DMS53 treated with DMSO at 0.1 percent for 48 hours (cell line): ENCODE results near the gene MARCO.
"Not testable (repeated sequence)": the region's sequence is repeated elsewhere in the genome, so short reads cannot be mapped to it uniquely, and the experiment has no call there.

ENCODE experiments used
- DNase-seq: peaks from one replicate; lab custom pipeline; 2025; ENCODE audit not compliant: unreplicated experiment; lab: John Stamatoyannopoulos, UW

Gene MARCO

DNA sequence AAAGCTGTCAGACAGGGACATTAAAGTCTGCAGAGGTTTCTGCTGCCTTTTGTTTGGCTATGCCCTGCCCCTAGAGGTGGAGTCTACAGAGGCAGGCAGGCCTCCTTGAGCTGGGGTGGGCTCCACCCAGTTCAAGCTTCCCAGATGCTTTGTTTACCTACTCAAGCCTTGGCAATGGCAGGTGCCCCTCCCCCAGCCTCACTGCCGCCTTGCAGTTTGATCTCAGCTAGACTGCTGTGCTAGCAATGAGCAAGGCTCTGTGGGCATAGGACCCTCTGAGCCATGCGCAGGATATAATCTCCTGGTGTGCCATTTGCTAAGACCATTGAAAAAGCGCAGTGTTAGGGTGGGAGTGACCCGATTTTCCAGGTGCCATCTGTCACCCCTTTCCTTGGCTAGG is 61.9 kb downstream of the MARCO start:
- not testable (repeated sequence) for DNase-seq

DNA sequence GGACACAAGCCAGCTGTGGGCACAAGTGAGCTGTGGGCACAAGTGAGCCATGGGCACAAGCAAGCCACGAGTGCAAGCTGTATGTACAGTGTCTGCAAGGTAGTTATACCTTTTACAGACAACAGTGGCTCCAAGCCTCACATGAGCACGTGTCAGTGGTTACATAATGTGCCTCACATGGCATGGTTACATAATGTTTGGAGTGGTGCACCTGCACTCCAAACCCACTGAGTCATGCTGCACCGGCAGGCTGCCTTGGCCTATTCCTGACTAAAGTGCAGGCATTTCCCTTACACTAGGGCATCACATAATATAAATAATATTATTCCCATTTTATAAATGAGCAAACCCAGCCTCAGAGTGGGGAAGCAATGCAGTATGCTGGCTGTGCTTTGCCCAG is 62.6 kb downstream of the MARCO start:
- DNase-seq = no peak

DNA sequence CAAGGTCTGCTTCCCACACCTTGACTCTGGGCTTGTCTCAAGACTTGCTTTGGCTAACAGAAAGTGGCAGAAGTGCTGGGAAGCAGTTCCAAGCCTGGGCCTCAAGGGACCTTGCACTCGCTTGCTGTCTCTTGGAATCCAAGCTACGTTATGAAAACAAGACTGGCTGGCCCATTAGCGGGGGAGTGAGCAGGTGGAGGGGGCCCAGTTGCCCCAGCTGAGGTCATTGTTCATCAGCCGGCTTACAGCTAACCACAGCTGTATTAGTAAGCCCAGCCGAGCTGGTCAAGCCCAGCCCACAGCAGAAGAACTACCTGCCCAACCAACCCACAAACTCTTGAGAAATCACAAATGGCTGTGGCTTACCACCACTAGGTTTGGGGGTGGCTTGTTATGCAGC is 63.1 kb downstream of the MARCO start:
- no peak for DNase-seq

DNA sequence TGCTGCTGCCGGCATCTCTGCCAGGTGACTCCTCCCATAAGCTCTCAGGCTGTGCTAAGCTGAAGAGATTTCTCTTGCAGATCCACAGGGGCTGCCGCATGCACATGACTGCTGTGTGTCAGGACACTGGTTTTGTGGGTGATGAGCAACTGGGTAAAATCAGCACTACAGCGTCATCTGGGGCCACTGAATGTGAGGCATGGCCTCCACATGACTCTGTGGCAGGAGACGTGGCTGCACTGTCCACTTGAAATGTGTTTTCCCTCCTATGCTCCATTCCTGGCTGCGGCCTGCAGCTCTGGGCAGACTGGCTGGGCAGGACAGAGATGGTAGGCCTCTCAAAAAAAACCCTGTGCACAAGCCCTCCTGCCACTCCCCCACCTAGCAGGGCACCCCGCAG is 63.6 kb downstream of the MARCO start:
- no peak for DNase-seq

DNA sequence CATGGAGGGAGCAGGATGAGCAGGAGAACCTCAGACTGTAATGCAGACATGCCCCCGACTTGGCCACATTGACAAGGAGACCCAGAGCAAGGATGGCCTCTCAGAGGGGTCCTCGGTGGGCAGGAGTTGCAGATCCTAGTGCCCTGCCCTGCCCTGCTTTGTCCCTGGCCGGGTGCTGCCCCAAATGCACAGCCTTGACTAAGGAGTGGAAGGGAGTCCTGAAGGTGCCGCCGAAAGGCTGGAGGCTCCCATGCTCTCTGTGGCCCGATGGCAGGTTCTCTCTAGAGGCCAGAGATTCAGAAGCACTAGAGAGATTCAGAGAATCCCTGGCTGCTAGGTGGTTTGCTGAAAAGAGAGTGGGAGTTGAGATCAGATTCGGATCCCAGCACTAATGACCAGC is 64.4 kb downstream of the MARCO start:
- no peak for DNase-seq

DNA sequence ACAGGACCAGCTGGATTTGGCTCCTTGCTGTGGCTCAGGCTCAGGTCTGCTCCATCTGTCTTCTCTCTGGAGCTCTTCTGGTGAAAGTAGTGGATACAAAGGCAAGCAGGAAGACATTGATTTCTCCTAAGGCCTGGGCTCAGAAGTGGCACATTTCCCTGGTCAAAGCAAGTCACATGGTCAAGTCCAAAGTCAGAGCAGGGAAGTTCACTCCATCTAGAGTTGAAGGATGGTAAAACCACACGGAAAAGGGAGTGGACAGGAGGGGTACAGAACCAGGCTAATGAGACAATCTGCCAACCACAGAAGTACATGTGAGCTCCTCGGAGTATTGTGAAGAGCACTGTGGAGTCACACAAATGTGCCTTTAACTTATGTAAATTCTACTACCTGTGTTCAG is 66.1 kb downstream of the MARCO start:
- no peak for DNase-seq

DNA sequence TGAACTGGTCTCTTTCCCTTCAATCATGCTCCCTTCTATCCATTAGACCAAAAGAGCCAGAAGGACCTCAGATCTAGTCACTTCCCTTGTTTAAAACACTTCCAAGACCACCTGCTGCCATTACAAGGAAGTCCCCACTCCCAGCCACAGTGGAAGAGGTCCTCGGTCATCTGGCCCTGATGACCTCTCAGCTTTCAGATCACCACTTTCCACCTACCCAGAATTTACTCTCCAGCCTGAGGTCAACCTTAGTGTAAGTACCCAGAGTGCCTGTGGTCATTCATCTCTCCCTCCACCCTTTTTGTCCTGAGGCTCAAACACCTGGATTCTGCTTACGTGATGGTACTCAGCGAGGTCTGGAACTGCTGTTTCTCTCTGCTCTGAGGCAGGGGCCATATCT is 67.1 kb downstream of the MARCO start:
- DNase-seq = no peak

DNA sequence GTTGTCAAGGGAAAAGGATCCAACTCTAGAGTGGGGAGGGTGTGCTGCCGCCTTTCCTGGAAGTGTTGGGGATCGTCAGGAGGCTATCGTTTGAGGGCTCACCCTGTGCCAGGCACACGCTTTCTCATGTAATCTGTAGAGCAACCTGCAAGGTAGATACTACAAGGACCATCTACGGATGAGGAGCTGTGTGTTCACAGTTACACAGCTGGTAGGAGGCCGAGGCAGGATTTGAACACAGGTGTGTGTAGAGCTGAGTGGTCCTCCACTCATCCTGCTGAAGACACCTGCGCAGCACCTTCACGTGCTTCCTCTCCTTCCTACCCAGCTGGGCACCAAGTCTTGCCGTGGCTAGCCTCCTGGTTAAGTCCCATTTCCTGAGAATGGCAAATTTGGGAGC is 68.3 kb downstream of the MARCO start:
- DNase-seq = no peak

DNA sequence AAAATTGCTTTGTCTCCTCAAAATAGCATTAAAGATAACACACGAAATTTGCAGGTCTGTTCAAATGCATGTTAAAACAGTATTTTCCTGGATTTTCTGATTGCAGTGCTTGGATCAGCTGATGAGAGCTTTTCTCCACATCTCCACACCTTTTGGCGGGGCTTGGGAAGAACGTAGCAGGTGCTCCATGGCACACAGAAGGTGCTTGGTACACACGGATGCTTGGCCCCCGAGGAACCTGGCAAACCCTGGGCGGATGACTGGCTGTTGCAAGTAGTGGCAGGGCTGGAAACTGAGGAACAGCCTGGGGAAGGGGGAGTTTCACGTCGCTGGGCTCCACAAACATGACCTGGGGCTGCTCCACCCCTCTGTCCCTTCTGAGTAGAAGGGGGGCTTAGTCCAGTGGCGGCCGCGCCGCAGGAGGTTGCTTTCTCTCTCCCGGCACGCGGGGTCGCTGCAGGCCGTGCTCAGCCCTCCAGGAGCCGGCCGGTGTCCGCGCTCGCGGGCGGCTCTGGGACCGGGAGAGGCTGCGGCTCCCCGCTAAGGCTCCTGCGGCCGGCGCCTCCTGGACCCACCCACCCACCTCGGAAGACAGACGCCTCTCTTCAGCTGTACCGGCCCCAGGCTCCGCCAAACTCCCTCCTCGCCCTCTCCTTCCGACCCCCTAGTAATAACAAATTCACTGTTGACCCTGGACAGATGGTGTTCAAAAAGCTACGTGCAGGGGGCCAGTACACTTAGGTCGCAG is 69.3 kb downstream of the MARCO start:
- no peak for DNase-seq

DNA sequence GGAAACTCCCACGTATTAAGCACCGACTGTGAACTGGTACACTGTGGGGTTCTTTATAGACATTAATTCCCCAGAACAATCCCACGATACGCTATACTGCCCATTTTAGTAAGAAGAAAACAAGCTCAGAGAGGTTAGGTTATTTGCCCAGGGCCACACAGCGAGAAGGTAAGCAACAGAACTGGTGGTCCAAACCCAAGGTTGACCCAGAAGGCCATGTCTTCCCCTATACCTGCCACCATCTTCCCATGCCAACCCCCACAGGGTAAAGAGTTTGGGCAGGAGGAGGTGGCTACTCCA is 69.9 kb downstream of the MARCO start:
- DNase-seq = no peak

DNA sequence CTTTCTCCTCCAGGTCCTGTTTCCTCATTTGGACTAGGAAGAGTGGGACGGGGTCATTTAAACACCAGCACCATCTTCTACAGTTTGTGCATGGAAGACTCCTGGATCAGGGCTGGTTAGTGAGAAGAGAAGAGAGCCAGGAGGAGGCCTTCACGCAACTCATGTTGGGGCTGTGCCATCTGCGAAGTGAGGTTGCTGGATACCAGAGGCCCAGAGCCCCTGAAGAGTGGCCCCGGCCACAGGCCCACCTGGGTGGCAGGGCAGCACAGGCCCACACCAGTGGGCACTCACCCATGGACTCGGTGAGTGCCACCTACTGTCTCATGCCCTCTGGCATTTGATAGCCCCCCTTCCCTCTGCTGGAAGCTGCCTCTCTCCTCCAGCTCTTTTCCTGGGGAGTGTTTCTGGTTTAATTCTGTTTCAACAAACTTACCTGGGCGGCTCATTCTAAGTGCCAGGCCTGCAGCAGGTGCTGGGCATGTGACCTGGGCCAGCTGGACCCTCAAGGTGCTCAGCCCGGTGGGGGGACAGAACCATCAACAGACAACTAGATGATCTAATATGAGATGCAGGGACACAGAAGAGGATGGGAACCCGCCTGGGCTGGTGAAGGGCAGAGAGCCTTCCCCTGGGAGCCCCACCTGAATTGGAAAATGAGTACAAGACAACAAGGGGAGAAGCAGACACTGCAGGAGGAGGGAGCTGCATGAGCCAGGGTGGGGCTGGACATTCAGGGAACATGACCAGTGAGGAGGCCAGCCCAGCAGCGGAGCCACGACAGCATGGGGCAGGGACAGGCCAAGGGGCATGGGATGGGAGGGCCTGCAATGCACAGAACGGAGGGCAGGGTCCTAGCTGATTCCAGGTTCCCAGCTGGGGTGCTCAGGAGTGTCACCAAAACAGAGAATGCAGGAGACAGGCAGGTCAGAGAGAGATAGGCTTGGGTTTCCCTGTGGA is 70.6 kb downstream of the MARCO start:
- no peak for DNase-seq

DNA sequence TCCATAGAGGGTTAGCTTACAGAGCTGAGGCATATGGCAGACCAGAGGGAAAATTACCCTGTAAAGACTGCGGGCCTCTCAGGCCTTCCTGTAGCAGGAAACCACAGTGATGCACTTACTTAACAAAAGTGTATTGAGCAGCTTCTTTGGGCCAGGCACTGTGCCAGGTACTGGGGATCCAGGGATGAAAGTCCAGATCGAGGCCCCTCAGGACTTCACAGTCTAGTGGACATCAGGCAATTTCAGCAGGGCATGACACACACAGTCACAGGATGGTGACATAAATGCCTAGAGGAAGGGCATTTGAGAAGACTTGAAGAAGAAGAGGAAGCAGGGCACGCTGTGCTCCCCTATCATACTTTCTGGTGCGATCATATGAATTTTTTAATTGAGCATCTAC is 71.7 kb downstream of the MARCO start:
- no peak for DNase-seq

DNA sequence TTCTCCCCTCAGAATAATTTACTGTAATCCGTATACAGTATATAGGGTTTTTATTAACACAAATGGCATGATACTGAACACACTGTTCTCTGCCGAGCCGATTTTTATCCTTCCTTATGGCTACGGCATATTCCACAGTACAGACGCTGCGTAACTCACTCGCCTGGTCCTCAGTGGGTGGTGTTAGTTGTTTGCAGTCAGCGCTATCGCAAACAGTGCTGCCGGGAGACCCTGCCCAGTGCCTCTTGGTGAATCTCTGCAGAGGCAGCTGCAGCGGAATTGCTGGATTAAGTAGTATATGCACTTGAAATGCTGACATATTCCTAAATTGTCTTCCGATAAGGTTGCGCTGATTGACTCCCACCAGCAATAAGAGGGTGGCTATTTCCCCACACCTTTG is 73.9 kb downstream of the MARCO start:
- DNase-seq = no peak

DNA sequence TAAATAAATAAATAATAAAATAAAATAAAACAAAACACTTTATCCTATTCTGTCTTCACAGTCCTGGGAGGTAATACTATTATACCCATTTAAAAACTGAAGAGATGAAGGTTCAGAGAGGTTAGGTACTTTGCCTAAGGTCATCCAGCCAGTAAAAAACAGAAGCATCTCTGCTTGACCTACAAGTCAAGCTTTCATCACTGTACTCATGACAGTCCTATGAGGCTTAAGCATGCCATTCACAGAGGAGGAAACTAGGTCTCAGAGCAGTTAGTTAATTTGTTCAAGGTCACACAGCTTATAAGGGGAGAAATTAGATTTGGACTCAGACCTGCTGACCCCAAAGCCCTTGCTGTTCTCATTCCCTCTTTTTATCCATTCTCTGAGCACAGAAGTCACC is 77.5 kb downstream of the MARCO start:
- DNase-seq = no peak

DNA sequence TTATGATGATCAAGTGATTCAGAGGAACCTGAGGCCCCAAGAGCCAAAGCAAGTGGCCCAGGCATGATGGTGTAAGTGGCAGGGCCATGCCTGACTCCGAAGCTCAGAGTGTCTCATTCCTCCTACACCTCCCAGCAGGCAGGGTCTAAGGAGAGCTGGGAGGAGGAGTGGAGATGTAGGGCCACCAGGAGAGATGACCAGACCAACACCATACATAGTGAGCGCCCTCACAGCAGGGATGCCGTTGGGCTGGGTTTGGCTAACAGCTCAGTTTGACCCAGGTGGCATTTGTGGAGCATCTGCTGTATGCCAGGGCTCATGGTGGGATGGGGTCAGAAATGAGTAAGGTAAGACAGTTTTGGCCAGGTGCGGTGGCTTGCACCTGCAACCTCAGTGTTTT is 80.7 kb downstream of the MARCO start:
- no peak for DNase-seq

DNA sequence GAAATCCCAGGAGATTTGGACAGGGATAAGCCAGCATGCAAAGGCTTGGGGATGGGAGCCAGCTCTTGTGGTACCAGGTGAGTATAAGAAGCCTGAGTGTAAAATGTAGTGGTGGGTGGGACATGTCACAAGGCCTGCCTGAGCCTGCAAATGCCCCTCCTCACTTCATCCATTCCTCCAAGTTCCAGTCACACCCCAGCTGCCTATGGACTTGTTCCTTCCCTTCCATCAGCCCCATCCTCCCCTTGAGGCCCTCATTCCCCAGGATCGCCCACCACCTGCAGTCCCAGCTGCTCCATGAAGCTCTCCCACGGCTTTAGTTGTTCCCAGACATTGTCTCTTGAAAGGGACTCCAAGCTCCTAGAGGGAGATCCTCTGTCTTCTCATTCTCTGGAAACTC is 81.5 kb downstream of the MARCO start:
- no peak for DNase-seq

DNA sequence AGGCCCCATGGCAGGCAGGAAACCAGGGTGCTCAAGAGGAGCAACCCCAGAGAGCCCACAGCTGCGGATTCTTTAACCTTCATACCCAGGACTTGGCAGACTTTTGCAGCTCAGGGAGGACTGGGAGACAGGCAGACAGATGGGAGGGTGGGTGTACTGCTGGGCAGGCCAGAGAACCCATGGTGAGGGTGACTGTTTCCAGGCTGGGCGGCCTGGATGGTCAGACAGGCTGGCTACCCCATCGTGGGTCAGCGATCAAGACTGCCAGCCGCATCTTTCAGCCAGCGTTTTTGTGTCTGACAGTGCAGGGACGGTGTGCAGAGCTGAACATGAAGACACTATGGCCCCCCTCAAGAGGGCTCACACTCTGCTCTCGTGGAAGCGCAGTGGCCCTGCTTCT is 82.2 kb downstream of the MARCO start:
- DNase-seq = no peak

DNA sequence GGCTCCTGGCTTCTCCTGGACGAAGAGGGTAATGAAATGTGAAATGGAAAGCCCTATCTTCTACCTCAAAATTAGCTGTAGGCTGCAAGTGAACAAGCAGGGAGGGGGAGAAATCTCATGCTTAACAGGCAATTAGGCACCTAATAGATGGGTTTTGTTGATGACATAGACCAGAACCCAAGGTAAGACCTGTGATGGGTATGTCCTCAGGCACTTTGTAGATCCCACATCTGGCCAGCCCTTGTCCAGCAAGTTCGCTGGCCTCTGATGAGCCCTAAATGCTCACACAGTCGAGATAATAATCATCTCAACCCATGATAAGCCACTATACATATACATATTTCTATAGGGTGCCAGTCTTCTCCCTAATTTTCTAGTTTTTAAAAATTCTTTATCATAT is 82.6 kb downstream of the MARCO start:
- no peak for DNase-seq

DNA sequence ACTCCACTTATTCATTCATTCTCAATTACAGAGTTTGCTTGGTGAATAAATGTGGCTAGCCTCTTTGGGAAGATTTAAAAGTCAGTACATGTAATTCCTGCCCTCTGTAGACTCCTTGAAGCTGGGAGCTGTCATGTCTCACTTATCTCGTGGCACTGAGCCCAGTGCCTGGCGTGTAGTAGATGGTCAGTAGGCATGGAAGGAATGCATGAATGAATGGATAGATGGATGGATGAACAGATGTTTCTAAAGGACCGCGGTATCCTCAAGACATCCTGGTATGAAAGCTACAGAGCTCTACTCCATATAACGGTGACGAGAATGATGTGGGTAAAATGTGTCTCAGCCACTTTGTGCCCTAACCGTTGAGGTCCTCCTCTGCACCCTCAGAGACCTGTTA is 83.0 kb downstream of the MARCO start:
- DNase-seq = no peak

DNA sequence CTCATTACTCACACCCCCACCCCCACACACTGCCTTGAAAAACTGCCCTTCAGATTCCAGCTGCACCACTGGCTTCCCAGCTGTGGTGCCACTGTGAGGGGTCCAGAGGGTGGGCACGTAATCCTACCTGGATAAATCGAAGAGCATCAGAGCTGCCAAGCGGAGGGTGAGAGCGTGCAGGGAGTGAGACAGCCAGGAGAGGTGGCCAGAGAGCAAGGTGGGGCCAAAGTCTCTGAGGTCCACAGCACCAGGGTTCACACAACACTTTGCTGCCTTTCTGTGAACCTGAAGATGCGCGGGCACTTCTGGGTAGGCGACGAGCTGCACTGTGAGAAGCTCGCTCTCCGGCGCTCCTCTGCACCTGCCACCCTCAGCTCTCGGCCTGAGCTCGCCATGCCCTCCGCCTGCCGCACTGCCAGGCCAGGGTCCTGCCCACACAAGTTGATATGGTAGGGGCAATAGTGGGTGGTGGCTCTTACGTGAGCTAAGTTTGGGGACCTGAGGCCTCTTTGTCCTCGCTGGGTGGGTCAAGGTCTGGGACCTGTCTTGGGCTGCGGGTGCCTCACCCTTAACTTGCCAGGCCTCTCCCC is 83.9 kb downstream of the MARCO start:
- no peak for DNase-seq

DNA sequence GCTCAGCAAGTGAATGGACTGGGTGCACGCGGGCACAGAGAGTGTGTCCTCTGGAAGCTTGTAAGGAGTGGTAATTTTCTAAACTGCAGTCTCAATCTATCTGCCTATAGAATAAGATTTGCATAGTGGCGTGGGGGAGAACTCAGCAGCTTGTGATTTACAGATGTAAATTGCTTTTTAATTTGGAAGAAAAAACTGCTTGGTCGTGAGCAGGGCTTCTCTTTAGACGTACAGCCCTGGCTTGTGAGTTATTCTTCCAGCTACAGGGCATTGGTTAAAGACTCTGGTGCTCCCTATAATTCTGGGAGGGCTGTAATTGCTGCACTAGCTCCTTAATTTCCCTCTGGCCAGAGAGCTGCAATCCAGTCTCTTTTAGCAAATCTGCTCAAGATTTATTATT is 84.9 kb downstream of the MARCO start:
- DNase-seq = no peak
